H9 (cell line): Measurements from ENCODE around the gene EDA. TPM values are rescaled to one million over a fixed set of nuclear protein-coding genes. Genes with fewer than 3 reads are reported as not detected.
A peak's percentile ranks its signal among the peaks of the same experiment; 100 is the strongest.

ENCODE experiments used
- DNase-seq: peaks from one replicate; pipeline ENCODE4 v3.0.0-alpha.2; 2017
- H2AFZ ChIP-seq: one replicate; pipeline ENCODE4 v1.6.1; 2013; ENCODE audit warnings: mild to moderate bottlenecking, low read length, control low read depth, moderate library complexity
- H2AK5ac ChIP-seq: 2 replicates; pipeline ENCODE4 v1.6.1; 2013; ENCODE audit warnings: low read length, control low read depth, mixed read lengths; ENCODE audit not compliant: insufficient read length
- H2BK120ac ChIP-seq: one replicate; pipeline ENCODE4 v1.6.1; 2013; ENCODE audit warnings: low read depth, mild to moderate bottlenecking, low read length, control low read depth, inconsistent platforms; ENCODE audit not compliant: poor library complexity, severe bottlenecking
- H2BK12ac ChIP-seq: 2 replicates; pipeline ENCODE4 v1.6.1; 2013; ENCODE audit warnings: low read length, control low read depth, mixed read lengths, low read depth; ENCODE audit not compliant: insufficient read length
- H2BK15ac ChIP-seq: 2 replicates; pipeline ENCODE4 v1.6.1; 2013; ENCODE audit warnings: low read depth, low read length, control low read depth
- H2BK20ac ChIP-seq: one replicate; pipeline ENCODE4 v1.6.1; 2013; ENCODE audit warnings: low read depth, mild to moderate bottlenecking, low read length, control low read depth, inconsistent platforms; ENCODE audit not compliant: poor library complexity, severe bottlenecking
- H2BK5ac ChIP-seq: 2 replicates; pipeline ENCODE4 v1.6.1; 2013; ENCODE audit warnings: low read length, control low read depth, mixed read lengths; ENCODE audit not compliant: insufficient read length
- H3K14ac ChIP-seq: 2 replicates; pipeline ENCODE4 v1.6.1; 2013; ENCODE audit warnings: low read length, control low read depth; ENCODE audit not compliant: insufficient read depth
- H3K18ac ChIP-seq: 2 replicates; pipeline ENCODE4 v1.6.1; 2013; ENCODE audit warnings: low read depth, mild to moderate bottlenecking, mixed read lengths, low read length, control low read depth; ENCODE audit not compliant: insufficient read length
- H3K23ac ChIP-seq: 2 replicates; pipeline ENCODE4 v1.6.1; 2013; ENCODE audit warnings: low read length, control low read depth, mixed read lengths, low read depth; ENCODE audit not compliant: insufficient read length
- H3K23me2 ChIP-seq: 2 replicates; pipeline ENCODE4 v1.6.1; 2013; ENCODE audit warnings: low read depth, mild to moderate bottlenecking, mixed read lengths, low read length, control low read depth; ENCODE audit not compliant: insufficient read length, poor library complexity, severe bottlenecking
- H3K27ac ChIP-seq: 2 replicates; pipeline ENCODE4 v1.5.1; 2013; ENCODE audit warnings: low read length, control low read depth, mixed read lengths, low read depth; ENCODE audit not compliant: insufficient read length
- H3K27me3 ChIP-seq: 2 replicates; pipeline ENCODE4 v1.6.1; 2013; ENCODE audit warnings: low read length, control low read depth, inconsistent platforms; ENCODE audit not compliant: insufficient read depth
- H3K4ac ChIP-seq: 2 replicates; pipeline ENCODE4 v1.6.1; 2013; ENCODE audit warnings: low read depth, mild to moderate bottlenecking, control low read depth, inconsistent platforms, low read length, moderate library complexity
- H3K4me1 ChIP-seq: 2 replicates; pipeline ENCODE4 v1.6.1; 2013; ENCODE audit warnings: low read length, control low read depth, inconsistent platforms; ENCODE audit not compliant: insufficient read depth
- H3K4me2 ChIP-seq: 2 replicates; pipeline ENCODE4 v1.6.1; 2013; ENCODE audit warnings: low read length, control low read depth, mixed read lengths; ENCODE audit not compliant: insufficient read length, insufficient read depth
- H3K56ac ChIP-seq: 2 replicates; pipeline ENCODE4 v1.6.1; 2013; ENCODE audit warnings: low read depth, mild to moderate bottlenecking, mixed read lengths, low read length, control low read depth; ENCODE audit not compliant: insufficient read length
- H3K79me1 ChIP-seq: 2 replicates; pipeline ENCODE4 v1.6.1; 2013; ENCODE audit warnings: low read depth, mild to moderate bottlenecking, moderate library complexity, low read length, control low read depth, inconsistent platforms; ENCODE audit not compliant: insufficient read depth, poor library complexity, severe bottlenecking
- H3K79me2 ChIP-seq: 2 replicates; pipeline ENCODE4 v1.6.1; 2013; ENCODE audit warnings: low read length, control low read depth, inconsistent platforms; ENCODE audit not compliant: insufficient read depth
- H3K9ac ChIP-seq: 2 replicates; pipeline ENCODE4 v1.6.1; 2013; ENCODE audit warnings: low read length, control low read depth, mixed read lengths; ENCODE audit not compliant: insufficient read length; ENCODE audit errors: extremely low read depth
- H3K9me3 ChIP-seq: one replicate; pipeline ENCODE4 v1.6.1; 2013; ENCODE audit warnings: low read depth, low read length, inconsistent platforms; ENCODE audit not compliant: control insufficient read depth
- H3T11ph ChIP-seq: one replicate; pipeline ENCODE4 v1.6.1; 2013; ENCODE audit warnings: mild to moderate bottlenecking, low read length, control low read depth, inconsistent platforms
- H4K20me1 ChIP-seq: one replicate; pipeline ENCODE4 v1.6.1; 2013; ENCODE audit not compliant: control insufficient read depth, insufficient read length, insufficient read depth
- H4K5ac ChIP-seq: 2 replicates; pipeline ENCODE4 v1.6.1; 2013; ENCODE audit warnings: low read depth, mild to moderate bottlenecking, mixed read lengths, low read length, control low read depth; ENCODE audit not compliant: insufficient read length
- H4K8ac ChIP-seq: replicated peaks from 2 replicates; pipeline ENCODE4 v1.6.1; 2013; ENCODE audit warnings: low read length, control low read depth, mixed read lengths, low read depth; ENCODE audit not compliant: insufficient read length
- H4K91ac ChIP-seq: 2 replicates; pipeline ENCODE4 v1.6.1; 2013; ENCODE audit warnings: low read depth, mild to moderate bottlenecking, moderate library complexity, mixed read lengths, low read length, control low read depth; ENCODE audit not compliant: insufficient read length
- H3K27ac Mint-ChIP-seq, 3 experiments: 2 replicates in 2 of 3; 3 replicates in 1 of 3; pipeline ENCODE4 v1.8.0; 2020 to 2021; ENCODE audit warnings: mixed read lengths in 3 of 3, mild to moderate bottlenecking in 1 of 3, moderate library complexity in 1 of 3
- H3K27me3 Mint-ChIP-seq: 2 replicates; pipeline ENCODE4 v1.8.0; 2021; ENCODE audit warnings: low read depth, mild to moderate bottlenecking, moderate library complexity, mixed read lengths
- H3K36me3 Mint-ChIP-seq, 3 experiments: 2 replicates in 2 of 3; 3 replicates in 1 of 3; pipeline ENCODE4 v1.8.0; 2020 to 2021; ENCODE audit warnings: low read depth in 3 of 3, mixed read lengths in 3 of 3; ENCODE audit not compliant: insufficient read depth in 1 of 3
- H3K4me1 Mint-ChIP-seq, 2 experiments: 2 replicates each; pipeline ENCODE4 v1.8.0; 2020; ENCODE audit warnings: mixed read lengths in 2 of 2
- H3K4me3 Mint-ChIP-seq, 2 experiments: 2 replicates in 1 of 2; 3 replicates in 1 of 2; pipeline ENCODE4 v1.8.0; 2020 to 2021; ENCODE audit warnings: mild to moderate bottlenecking in 2 of 2, mixed read lengths in 2 of 2, moderate library complexity in 1 of 2
- H3K9me3 Mint-ChIP-seq, 2 experiments: 2 replicates in 1 of 2; 3 replicates in 1 of 2; pipeline ENCODE4 v1.8.0; 2020; ENCODE audit warnings: mild to moderate bottlenecking in 2 of 2, mixed read lengths in 2 of 2, moderate library complexity in 1 of 2
- WGBS: extraction: QIAGEN DNeasy Blood & Tissue Kit; methylation state at CpG from one replicate; pipeline ENCODE4 v1.1.7; 2013; ENCODE audit warnings: missing lambda C conversion rate, low lambda C conversion rate, mixed read lengths; ENCODE audit not compliant: insufficient read length; ENCODE audit errors: extremely low coverage; 5-methylcytosine and 5-hydroxymethylcytosine counted together
- total RNA-seq: library from RNA; stranded (reverse); gene quantifications from 2 replicates; pipeline ENCODE4 v1.2.1, GENCODE V29; 2021
- TF ChIP-seq, protein P1 (sequence below): fragments of 200-600 bp; sonication (generic); conservative IDR thresholded peaks from 3 replicates; pipeline ENCODE4 v1.8.0; 2021; ENCODE audit warnings: antibody characterized with exemption, mild to moderate bottlenecking

EDA gene
- total RNA-seq, 1 experiment from 2014 or later, result 7.7 TPM

- no peak overlapping the region for H4K5ac ChIP-seq
- H3K27me3 ChIP-seq, result no peaks in the 10 kb centered on the region
- no peaks in the 10 kb centered on the region for H3K4me1 ChIP-seq
- no peak overlapping the region for H2BK5ac ChIP-seq
- H3K4ac ChIP-seq, result no peak overlapping the region
- no peak overlapping the region for H2BK20ac ChIP-seq
- H2AK5ac ChIP-seq, result no peak overlapping the region
- TF ChIP-seq, protein P1, sequence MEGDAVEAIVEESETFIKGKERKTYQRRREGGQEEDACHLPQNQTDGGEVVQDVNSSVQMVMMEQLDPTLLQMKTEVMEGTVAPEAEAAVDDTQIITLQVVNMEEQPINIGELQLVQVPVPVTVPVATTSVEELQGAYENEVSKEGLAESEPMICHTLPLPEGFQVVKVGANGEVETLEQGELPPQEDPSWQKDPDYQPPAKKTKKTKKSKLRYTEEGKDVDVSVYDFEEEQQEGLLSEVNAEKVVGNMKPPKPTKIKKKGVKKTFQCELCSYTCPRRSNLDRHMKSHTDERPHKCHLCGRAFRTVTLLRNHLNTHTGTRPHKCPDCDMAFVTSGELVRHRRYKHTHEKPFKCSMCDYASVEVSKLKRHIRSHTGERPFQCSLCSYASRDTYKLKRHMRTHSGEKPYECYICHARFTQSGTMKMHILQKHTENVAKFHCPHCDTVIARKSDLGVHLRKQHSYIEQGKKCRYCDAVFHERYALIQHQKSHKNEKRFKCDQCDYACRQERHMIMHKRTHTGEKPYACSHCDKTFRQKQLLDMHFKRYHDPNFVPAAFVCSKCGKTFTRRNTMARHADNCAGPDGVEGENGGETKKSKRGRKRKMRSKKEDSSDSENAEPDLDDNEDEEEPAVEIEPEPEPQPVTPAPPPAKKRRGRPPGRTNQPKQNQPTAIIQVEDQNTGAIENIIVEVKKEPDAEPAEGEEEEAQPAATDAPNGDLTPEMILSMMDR, result peak; percentile 65
- no peak overlapping the region for H3K56ac ChIP-seq
- no peak overlapping the region for H3K4me2 ChIP-seq
- H2BK15ac ChIP-seq, result no peak overlapping the region
- H3T11ph ChIP-seq, result no peak overlapping the region
- no peak for DNase-seq
- no peak overlapping the region for H3K27ac Mint-ChIP-seq
- no CpG with 5 or more reads among the region's 1 CpG for WGBS
- no peak overlapping the region for H2BK12ac ChIP-seq
- no peak overlapping the region for H3K18ac ChIP-seq
- H3K4me3 Mint-ChIP-seq, result no peak overlapping the region
- H3K79me1 ChIP-seq, result no peaks in the 10 kb centered on the region
- no peak overlapping the region for H3K23ac ChIP-seq
- no peak overlapping the region for H3K27ac ChIP-seq
- H2AFZ ChIP-seq, result no peak overlapping the region
- peaks cover 5 to 9% of the 10 kb centered on the region in 2 experiments for H3K4me1 Mint-ChIP-seq
- H3K23me2 ChIP-seq, result peaks cover 6% of the 10 kb centered on the region
- no peak overlapping the region for H3K14ac ChIP-seq
- no peak overlapping the region for H4K8ac ChIP-seq
- no peak overlapping the region for H3K9ac ChIP-seq
- H3K36me3 Mint-ChIP-seq, result peaks cover 7 to 16% (median 10%) of the 10 kb centered on the region in 3 experiments
- H3K79me2 ChIP-seq, result no peaks in the 10 kb centered on the region
- H3K27me3 Mint-ChIP-seq, result peaks cover 13% of the 10 kb centered on the region
- peaks cover 17% of the 10 kb centered on the region for H3K9me3 ChIP-seq
- no peak overlapping the region for H4K91ac ChIP-seq
- H4K20me1 ChIP-seq, result no peaks in the 10 kb centered on the region
- H3K9me3 Mint-ChIP-seq, result peaks cover 64 to 65% of the 10 kb centered on the region in 2 experiments
- H2BK120ac ChIP-seq, result no peak overlapping the region
Measured at GRCh38 chrX:69618803-69619202, 2.9 kb downstream of the EDA start.
